Measurements from ENCODE around the gene TMEM205.

GRCh38 chr19:11370744-11371143 is 24.7 kb upstream of the TMEM205 start:
- TF ChIP-seq CTCF (IDR thresholded peaks at IDR 0.05; ENCODE audit: low read depth, low read length, poor library complexity, severe bottlenecking) (no peak), EZH2phosphoT487 (IDR thresholded peaks at IDR 0.05; ENCODE audit: borderline replicate concordance, low read length) (no peak)
